K562 (cell line): ENCODE results near the gene SRPK1. TPM values are rescaled to one million over a fixed set of nuclear protein-coding genes. Genes with fewer than 3 reads are reported as not detected.

ENCODE experiments used
- ADNP ChIP-seq: fragments of 200-800 bp; sonication (Bioruptor generic); IDR thresholded peaks from 2 replicates; pipeline ENCODE4 v1.6.1; 2016; ENCODE audit warnings: missing genetic modification characterization, missing compliant biosample characterization
- BRD9 ChIP-seq: fragments of 450-650 bp; IDR thresholded peaks from 2 replicates; pipeline ENCODE4 v1.6.1; 2018; ENCODE audit warnings: low read depth; ENCODE audit not compliant: partially characterized antibody
- HDAC8 ChIP-seq: fragments of 450-650 bp; IDR thresholded peaks from 2 replicates; pipeline ENCODE4 v1.6.1; 2016; ENCODE audit warnings: mild to moderate bottlenecking, missing genetic modification characterization, moderate library complexity, missing compliant biosample characterization
- OTX1 ChIP-seq: fragments of 450-650 bp; formaldehyde crosslinking; IDR thresholded peaks from 2 replicates; pipeline ENCODE4 v1.4.0; 2022; ENCODE audit warnings: mild to moderate bottlenecking
- TFAP4 ChIP-seq: sonication (generic); formaldehyde crosslinking; IDR thresholded peaks from 2 replicates; pipeline ENCODE4 v1.8.0; 2022; ENCODE audit warnings: missing genetic modification reagents, mild to moderate bottlenecking, moderate library complexity, borderline replicate concordance
- TGIF2 ChIP-seq: sonication (generic); formaldehyde crosslinking; IDR thresholded peaks from 2 replicates; pipeline ENCODE4 v1.8.1; 2022; ENCODE audit warnings: mild to moderate bottlenecking, missing genetic modification reagents, moderate library complexity
- THAP12 ChIP-seq: fragments of 250-450 bp; sonication (Bioruptor Pico); IDR thresholded peaks from 2 replicates; pipeline ENCODE4 v1.9.0; 2021; ENCODE audit warnings: mild to moderate bottlenecking, inconsistent platforms
- THAP7 ChIP-seq: fragments of 250-450 bp; sonication (Bioruptor Pico); IDR thresholded peaks from 2 replicates; pipeline ENCODE4 v1.5.0; 2021
- ZBTB12 ChIP-seq: fragments of 250-450 bp; sonication (Bioruptor Pico); IDR thresholded peaks from 2 replicates; pipeline ENCODE4 v1.4.0; 2020
- ZNF3 ChIP-seq: fragments of 250-450 bp; sonication (Bioruptor Pico); IDR thresholded peaks from 2 replicates; pipeline ENCODE4 v1.5.0; 2021; ENCODE audit warnings: mild to moderate bottlenecking, moderate library complexity
- ZNF324 ChIP-seq: fragments of 250-450 bp; sonication (Bioruptor Pico); IDR thresholded peaks from 2 replicates; pipeline ENCODE4 v1.4.0; 2020; ENCODE audit warnings: mild to moderate bottlenecking
- ZNF431 ChIP-seq: sonication (generic); formaldehyde crosslinking; IDR thresholded peaks from 2 replicates; pipeline ENCODE4 v1.8.0; 2022; ENCODE audit warnings: mild to moderate bottlenecking, missing genetic modification reagents
- polyA plus RNA-seq, 8 experiments: library from polyadenylated mRNA; depleted of rRNA in 4 of 8; stranded (reverse) in 5 of 8; unstranded in 3 of 8; fragments of >200 nt; fragmentation: Nextera tagmentation in 2 of 8; fragmentation: Illumina TruSeq in 1 of 8; extraction: Ambion mirVana in 2 of 8; extraction: Trizol in 1 of 8; gene quantifications; 2 replicates each; pipeline versions ENCODE4 v1.2.1 to v1.2.3, GENCODE V29; 2011 to 2014; ENCODE audit warnings: inconsistent platforms in 1 of 8, missing spikeins in 1 of 8
- total RNA-seq, 7 experiments: library from RNA; depleted of rRNA in 6 of 7; stranded (reverse); fragments of >200 nt in 6 of 7; fragmentation: Illumina TruSeq in 2 of 7; extraction: Trizol in 2 of 7; gene quantifications; 2 replicates each; pipeline versions ENCODE4 v1.2.1 to v1.2.3, GENCODE V29; 2011 to 2021; ENCODE audit warnings: low replicate concordance in 1 of 7

Gene SRPK1
- total and polyA plus RNA-seq, 9 of the 15 experiments (the other 6 are each of a cell fraction or from before 2014, with no cell fraction given) = 99.6 to 185 (median 159) TPM

- TF ChIP-seq HDAC8 (tag) = no peak
- peak; percentile 97 for TF ChIP-seq ADNP (tag)
- TF ChIP-seq TGIF2 (CRISPR knock-in tag) = no peak
- TF ChIP-seq BRD9 = peak; percentile 76
- TF ChIP-seq ZNF431 (CRISPR knock-in tag) = peak; percentile 68
- TF ChIP-seq OTX1 = no peak
- no peak for TF ChIP-seq ZNF3 (CRISPR knock-in tag)
- TF ChIP-seq THAP7 (CRISPR knock-in tag) = no peak
- TF ChIP-seq THAP12 (CRISPR knock-in tag) = peak; percentile 89
- TF ChIP-seq TFAP4 (CRISPR knock-in tag) = peak; percentile 84
- no peak for TF ChIP-seq ZBTB12 (CRISPR knock-in tag)
- no peak for TF ChIP-seq ZNF324 (CRISPR knock-in tag)
- TF ChIP-seq, all 486 proteins: peak for 140
Measured at GRCh38 chr6:35920793-35921732, at the start of gene SRPK1 (continued).
